Measurements from ENCODE around the gene MANBA.

DNA sequence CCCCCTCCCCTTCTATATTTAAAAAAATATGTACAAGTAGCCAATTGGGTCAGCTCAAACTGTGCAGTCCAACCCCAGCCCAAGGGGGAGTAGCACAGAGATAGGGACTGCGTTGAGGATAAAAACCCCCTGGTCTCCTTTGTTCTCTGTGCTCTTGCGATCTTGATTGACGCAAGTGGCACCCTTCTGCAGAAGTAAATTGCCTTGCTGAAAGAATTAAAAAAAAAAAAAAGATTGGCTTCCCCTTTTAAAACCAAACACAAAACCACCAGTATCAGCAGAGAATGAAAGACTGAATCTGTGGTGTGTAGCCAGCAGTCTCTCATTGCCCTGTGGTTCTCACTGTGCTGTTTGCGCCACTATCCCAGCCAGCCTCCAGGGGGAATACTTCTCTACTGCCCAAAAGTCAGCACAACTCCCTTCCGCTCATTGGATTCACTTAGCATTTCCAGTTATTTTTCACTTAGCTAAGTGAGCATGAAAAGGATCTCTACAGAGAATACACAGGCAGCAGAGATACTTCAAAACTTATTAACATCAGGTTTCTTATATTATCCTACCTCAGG lies 29.7 kb downstream of the MANBA start:
- TF ChIP-seq, protein P1, sequence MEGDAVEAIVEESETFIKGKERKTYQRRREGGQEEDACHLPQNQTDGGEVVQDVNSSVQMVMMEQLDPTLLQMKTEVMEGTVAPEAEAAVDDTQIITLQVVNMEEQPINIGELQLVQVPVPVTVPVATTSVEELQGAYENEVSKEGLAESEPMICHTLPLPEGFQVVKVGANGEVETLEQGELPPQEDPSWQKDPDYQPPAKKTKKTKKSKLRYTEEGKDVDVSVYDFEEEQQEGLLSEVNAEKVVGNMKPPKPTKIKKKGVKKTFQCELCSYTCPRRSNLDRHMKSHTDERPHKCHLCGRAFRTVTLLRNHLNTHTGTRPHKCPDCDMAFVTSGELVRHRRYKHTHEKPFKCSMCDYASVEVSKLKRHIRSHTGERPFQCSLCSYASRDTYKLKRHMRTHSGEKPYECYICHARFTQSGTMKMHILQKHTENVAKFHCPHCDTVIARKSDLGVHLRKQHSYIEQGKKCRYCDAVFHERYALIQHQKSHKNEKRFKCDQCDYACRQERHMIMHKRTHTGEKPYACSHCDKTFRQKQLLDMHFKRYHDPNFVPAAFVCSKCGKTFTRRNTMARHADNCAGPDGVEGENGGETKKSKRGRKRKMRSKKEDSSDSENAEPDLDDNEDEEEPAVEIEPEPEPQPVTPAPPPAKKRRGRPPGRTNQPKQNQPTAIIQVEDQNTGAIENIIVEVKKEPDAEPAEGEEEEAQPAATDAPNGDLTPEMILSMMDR (IDR thresholded peaks at IDR 0.05): no peak
- TF ChIP-seq, protein P2, sequence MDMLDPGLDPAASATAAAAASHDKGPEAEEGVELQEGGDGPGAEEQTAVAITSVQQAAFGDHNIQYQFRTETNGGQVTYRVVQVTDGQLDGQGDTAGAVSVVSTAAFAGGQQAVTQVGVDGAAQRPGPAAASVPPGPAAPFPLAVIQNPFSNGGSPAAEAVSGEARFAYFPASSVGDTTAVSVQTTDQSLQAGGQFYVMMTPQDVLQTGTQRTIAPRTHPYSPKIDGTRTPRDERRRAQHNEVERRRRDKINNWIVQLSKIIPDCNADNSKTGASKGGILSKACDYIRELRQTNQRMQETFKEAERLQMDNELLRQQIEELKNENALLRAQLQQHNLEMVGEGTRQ (IDR thresholded peaks at IDR 0.05): no peak
- TF ChIP-seq, protein P3, sequence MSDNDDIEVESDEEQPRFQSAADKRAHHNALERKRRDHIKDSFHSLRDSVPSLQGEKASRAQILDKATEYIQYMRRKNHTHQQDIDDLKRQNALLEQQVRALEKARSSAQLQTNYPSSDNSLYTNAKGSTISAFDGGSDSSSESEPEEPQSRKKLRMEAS (IDR thresholded peaks at IDR 0.05): no peak

Measured in A549 (cell line).